ENCODE measurements around the gene ESPL1. TPM values are rescaled to one million over a fixed set of nuclear protein-coding genes. Genes with fewer than 3 reads are reported as not detected.

The ESPL1 gene
- total RNA-seq, 1 experiment from 2014 or later = 54.6 TPM

- Histone ChIP-seq H3K36me3 (ENCODE audit: control insufficient read depth, insufficient read depth, low read length) (no peaks in the 10 kb centered on the region; the same call in none of the 2 replicates), H3K4me3 (ENCODE audit: low read depth in 2 of 2, low read length in 2 of 2) (no peak overlapping the region), H3K4me1 (ENCODE audit: control insufficient read depth, insufficient read depth, low read length) (peaks cover 20% of the 10 kb centered on the region), H3K27me3 (ENCODE audit: control insufficient read depth, insufficient read depth, low read length) (no peaks in the 10 kb centered on the region), H3K27ac (ENCODE audit: low read length) (no peak overlapping the region), H3K9me3 (ENCODE audit: control insufficient read depth, insufficient read depth, low read depth, low read length) (no peaks in the 10 kb centered on the region)
- intact Hi-C loops (cut with micrococcal nuclease; ENCODE audit: unreplicated experiment) = no loop called here
- CTCF ChIA-PET = interaction anchor here (0.7 kb wide), 1 partner anchor 26 kb away, joined by 3 read pairs; no protein-coding TSS in a partner anchor
- ATAC-seq (no peak), DNase-seq (ENCODE audit: low read depth, low spot score) (no peak)
- no TSS peak for BruUV-seq (replicated peaks)
- POLR2A ChIA-PET = no interaction called here
- TF ChIP-seq TCF7L2 (IDR thresholded peaks at IDR 0.05; ENCODE audit: low read depth, low read length) (no peak), POLR2AphosphoS5 (IDR thresholded peaks at IDR 0.05; ENCODE audit: low read depth, low read length) (no peak), REST (IDR thresholded peaks at IDR 0.05; ENCODE audit: insufficient read depth in 1 of 2, low read depth in 2 of 2, low read length in 1 of 2) (no peak), CTCF (IDR thresholded peaks at IDR 0.05) (no peak), SIN3A (IDR thresholded peaks at IDR 0.05; ENCODE audit: borderline replicate concordance, insufficient read depth, low read depth, low read length) (no peak)
- in situ Hi-C loops (cut with HindIII; ENCODE audit: low pct_unique_long_range_greater_than_20kb, low sequenced_read_pairs) = no loop called here
Observed at GRCh38 chr12:53265783-53266182, 2.3 kb upstream of the ESPL1 start.

GRCh38 chr12:53267306-53267998 is 647 bp upstream of the ESPL1 start:
- peak; percentile 46; the same call in 1 of the 2 replicates for ATAC-seq
- no TSS peak for BruUV-seq (replicated peaks)
- peak overlapping the region; percentile 86 for H3K27ac ChIP-seq (ENCODE audit: low read length)
- peak overlapping the region; percentile 76 to 82 for H3K4me3 ChIP-seq (ENCODE audit: low read depth in 2 of 2, low read length in 2 of 2)
- in situ Hi-C loops (cut with HindIII; ENCODE audit: low pct_unique_long_range_greater_than_20kb, low sequenced_read_pairs) = no loop called here
- no peaks in the 10 kb centered on the region for H3K27me3 ChIP-seq (ENCODE audit: control insufficient read depth, insufficient read depth, low read length)
- ChIA-PET POLR2A (interaction anchor here (0.6 to 0.8 kb wide), 2 partner anchors 10 to 86 kb away, joined by 4 to 5 read pairs; no protein-coding TSS in a partner anchor), CTCF (interaction anchor here (0.6 to 1.7 kb wide), 4 partner anchors 16 to 54 kb away, joined by 3 to 7 read pairs (median 4); partner anchors contain the start of gene AAAS)
- TF ChIP-seq REST (IDR thresholded peaks at IDR 0.05; ENCODE audit: insufficient read depth in 1 of 2, low read depth in 2 of 2, low read length in 1 of 2) (no peak), POLR2AphosphoS5 (IDR thresholded peaks at IDR 0.05; ENCODE audit: low read depth, low read length) (no peak), SIN3A (IDR thresholded peaks at IDR 0.05; ENCODE audit: borderline replicate concordance, insufficient read depth, low read depth, low read length) (no peak), CTCF (IDR thresholded peaks at IDR 0.05) (no peak), TCF7L2 (IDR thresholded peaks at IDR 0.05; ENCODE audit: low read depth, low read length) (no peak)
- H3K4me1 ChIP-seq (ENCODE audit: control insufficient read depth, insufficient read depth, low read length) = peaks cover 20% of the 10 kb centered on the region
- no peaks in the 10 kb centered on the region; the same call in none of the 2 replicates for H3K36me3 ChIP-seq (ENCODE audit: control insufficient read depth, insufficient read depth, low read length)
- H3K9me3 ChIP-seq (ENCODE audit: control insufficient read depth, insufficient read depth, low read depth, low read length) = no peaks in the 10 kb centered on the region
- intact Hi-C loops (cut with micrococcal nuclease; ENCODE audit: unreplicated experiment) = no loop called here
- no peak for DNase-seq (ENCODE audit: low read depth, low spot score)

Data from Panc1 (cell line).